ENCODE data around the gene WDFY4.

Gene WDFY4

DNA sequence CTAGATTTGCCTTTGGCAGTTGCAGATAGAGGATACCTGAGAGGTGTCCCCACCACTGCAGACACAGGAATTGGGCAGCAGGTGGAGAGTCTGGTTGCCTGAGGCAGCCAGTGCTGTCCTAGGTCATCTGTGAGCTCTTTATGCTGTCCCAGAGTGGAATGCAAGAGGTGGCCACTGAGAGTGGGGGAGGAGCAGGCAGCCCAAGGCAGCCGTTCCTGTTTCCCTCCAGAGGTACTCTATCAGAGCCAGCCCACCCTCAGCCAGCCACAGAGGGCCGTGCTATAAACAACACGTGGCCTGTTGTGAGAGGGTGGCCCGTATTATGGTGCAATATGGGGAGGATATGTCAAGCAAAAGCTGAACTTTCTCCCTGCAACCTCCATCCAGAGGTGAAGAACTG, 246.5 kb downstream of the WDFY4 start:
- no peak for DNase-seq

DNA sequence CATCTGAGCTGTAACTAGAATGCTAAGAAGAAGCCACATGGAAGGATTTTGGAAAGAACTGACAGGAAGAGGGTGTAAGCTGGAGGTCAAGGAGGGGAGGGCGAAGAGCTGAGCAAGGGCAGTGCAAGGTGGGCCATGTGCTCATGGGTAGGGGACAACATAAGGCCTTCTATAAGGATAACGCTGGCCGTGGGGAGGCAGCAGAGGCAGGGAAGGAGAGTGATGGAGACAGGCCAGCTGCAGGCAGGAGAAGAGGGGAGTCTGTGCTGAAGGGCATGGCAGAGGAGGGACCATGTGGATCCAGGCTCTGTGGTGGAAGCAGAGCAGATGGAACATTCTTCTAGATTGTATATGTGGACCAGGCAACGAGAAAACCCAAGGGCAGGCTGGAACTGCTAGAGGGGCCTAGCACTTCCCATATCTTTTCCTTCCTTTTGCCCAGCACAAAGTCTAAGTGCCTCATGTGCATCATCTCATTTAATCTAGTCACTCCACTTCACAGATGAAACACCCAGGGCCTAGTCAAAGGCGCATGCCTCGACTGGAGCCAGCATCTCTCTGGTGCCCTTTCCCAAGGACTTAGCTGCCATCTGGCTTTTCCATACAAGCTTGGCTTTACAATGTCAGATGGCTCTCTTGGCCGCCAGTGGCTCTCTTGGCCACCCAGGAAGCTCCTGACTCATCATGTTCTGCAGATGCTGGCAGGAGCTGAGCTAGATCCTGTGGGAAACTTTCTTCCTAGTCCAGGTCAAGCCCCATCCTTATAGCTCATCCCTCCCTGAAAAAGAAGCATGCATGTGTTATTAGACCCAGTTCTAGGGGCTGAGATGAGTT, 248.4 kb downstream of the WDFY4 start:
- DNase-seq = no peak

DNA sequence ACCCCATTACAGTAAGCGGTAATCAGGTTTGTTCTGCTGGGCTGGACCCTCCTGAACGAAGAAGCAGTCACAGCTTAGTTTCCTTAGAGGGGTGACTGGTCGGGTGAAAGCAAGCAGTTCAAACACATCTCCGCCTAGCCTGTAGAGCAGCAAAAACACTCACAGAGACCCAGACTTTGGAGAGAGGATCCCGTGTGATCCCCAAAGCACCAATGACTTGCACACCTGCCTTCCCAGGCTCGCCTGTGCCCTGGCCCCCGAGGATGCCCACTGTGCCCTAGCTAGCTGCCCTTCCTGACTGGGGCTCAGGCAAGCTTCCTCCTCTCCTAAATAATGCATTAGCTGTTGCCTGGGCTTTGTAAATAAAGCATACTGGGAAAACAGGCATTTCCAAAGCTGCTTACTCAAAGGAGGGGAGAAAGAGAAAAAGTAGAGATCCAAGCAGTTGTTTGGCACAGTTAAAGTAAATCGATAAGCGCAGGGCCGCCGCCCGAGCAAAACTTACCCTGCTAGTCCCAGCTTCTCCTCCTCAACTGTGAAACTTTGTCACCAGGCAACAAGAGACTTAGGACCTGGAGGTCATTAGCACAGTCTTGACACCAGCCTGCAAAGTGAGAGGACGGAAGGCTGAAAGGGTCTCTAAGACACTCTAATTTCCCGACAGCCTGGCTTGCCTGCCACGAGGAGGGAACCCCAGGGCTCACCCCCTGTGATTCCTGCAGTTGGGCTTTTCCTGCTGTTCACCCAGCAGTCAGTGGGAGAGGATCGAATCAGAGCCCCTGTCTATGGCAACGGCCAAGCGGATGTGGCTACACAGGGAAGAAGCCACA, 250.2 kb downstream of the WDFY4 start:
- DNase-seq = no peak

DNA sequence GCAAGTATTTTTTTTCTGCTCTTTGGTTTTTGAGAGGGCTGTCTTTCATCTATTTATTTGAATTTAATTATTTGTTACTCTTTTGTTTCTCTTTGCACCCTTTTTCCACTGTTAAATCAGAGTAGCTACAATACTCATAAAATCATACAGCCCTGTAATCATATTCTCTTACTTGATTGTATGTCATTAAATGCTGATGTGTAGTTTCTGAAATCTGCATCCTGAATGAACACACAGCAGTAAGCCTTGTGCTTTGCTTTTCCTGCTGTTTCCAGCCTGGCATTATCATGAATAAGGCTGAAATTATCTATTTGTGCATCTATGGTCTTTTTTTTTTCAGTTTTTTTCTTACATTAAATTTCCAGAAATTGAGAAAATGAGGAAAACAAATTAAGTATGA, 250.9 kb downstream of the WDFY4 start:
- DNase-seq = no peak

DNA sequence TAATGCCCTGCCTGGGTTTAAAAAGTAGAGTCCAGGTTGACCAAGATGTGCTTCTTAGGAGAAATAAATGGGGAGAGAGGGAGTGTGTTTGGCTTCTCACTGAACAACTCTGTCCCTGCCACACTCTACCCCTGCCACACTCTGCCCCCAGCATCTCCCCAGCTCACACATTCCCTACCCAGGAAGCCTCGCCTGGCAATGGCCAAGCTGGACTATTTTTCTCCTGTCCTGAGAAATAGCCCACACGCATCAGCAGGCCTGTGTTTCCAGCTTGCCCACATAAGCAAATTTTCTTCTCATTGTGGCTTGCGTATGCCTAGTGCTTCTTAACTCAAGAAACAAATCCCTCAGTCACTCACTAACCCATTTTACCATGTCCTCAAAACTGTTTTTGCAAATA, 253.1 kb downstream of the WDFY4 start:
- DNase-seq = no peak

DNA sequence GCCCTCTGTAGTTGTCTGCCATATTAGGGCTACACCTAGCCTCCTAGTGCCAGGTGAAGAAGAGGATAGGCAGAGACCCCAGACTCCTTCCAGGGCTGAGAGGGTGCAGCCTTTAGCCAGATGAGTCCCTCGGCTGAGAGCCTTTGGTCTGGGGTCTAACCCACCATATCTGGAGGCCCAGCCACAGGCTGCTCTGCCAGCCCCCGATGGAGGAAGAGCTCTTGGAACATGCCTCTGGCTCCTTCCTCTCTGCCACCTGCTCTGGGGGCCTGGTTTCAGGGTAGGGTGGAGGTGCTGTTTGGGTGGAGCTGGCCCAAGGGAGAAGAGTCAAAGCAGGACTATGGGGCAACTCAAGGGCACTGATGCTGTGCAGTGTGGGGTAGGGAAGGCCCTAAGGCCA, 253.6 kb downstream of the WDFY4 start:
- no peak for DNase-seq

DNA sequence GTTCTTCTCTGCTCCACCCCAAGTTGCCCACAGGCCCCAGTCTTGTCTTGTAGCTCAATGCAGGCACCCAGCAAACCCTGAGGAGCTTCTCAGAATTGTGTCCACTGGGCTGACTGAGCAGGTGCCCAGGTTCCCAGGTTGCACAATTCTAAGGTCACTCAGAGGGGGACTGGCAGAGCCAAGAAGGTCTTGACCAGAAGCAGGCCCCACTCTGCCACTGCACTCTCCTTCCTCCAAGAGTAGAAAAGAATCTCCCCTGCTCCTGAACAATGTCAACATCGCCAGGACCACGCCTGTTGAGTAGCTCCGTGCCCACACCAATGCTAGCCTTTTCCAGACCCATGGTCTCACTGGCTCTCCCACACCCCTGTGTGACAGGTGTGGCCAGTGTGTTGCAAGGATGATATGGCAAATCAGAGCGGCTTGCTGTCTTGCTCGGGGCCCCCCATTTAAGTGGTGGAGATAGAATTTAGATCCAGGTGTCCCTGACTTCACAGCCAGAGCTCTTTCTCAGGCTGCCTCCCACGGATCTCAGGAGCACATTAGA, 254.4 kb downstream of the WDFY4 start:
- DNase-seq = no peak

DNA sequence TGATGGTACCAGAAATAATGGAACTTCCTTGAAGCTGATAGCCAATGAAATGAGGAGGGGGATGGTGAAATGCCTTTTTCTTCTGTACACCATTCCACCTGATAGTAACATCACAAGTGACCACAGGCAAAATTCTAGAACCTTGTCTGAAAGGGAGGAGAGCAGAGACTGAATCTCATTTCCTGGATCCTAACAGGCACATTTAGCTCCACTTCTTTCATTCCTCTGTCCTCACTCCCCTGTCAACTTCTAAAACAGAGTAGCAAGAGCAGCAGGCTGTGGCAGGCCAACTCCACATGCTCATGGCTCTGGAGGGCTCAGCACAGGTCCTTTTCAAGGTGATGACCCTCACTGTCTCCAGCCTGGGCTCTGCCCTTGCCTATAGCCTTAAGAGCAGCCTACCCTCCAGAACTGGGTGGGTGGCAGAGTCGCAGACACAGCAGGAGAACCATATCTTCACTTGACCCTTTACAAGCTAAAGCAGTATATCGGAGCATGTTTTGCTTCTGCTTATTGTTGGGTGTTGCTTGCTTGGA, 255.2 kb downstream of the WDFY4 start, which contains the start of gene LRRC18:
TSS of gene LRRC18 (minus strand) at position 51 of the 536 bp plus-strand sequence. CDS start 25,685 bp downstream, outside the sequence.
- no peak for DNase-seq

DNA sequence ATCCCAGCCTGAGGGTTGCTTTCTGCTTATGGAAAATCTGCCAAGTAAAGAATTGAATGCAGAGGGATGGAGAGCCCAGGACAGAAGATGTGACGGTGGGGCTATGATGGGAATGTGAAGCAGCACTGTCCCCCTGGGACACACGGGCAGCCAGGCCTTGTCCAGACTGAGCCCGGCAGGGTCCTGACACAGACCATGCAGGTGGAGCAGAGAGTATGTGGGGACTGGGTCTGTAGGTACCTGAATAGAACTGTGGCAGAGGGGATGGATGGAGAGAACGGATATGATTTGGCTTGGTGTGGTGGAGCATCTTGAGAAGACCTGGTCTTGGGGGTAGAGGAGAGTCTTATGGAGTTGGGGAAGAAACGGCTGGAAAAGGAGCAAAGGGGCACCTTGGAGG, 255.7 kb downstream of the WDFY4 start:
- no peak for DNase-seq

DNA sequence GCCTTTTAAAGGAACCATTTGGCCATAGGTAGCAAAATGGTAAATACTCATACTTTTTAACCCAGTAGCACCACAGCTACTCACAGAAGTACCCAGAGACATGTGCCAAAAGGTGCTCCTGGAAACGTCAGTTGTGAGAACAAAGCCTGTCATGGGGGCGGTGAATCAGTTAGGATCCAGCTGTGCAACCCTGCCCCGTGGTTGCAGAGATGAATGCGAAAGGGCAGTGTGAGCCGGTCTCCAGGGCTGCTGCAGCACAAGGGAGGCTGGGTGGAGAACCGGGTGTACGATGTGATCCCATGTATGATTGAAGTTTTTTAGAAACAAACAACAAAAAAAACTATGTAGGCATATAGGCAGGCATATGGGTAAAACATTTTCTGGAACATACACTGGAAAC, 256.3 kb downstream of the WDFY4 start:
- DNase-seq = no peak

DNA sequence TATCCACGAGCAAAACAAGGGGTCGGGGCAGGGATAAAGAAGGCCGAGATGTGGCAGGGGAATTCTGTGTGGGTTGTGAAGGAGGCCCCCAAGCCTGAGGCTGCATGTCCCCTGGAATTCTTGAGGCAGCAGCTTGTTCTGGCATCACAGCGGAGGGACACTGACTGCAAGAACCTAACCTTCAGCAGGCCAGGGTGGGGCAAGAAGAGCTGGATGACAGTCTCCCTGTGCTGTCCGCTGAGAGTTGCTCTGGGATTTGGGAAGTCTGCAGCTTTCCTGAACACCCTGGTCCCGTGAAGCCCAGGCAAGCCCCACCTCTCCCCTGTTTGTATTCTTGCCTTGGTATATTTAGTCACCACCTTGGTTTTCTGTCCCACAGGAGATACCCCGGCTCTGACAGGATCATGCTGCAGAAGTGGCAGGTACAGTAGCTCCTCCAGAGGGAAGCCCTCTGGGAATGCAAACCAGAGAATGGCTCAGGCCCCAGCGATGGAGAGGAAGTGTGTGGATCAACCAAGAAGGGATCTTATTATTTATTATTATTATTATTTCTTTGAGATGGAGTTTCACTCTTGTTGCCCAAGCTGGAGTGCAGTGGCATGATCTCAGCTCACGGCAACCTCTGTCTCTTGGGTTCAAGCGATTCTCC, 256.9 kb downstream of the WDFY4 start:
- no peak for DNase-seq

DNA sequence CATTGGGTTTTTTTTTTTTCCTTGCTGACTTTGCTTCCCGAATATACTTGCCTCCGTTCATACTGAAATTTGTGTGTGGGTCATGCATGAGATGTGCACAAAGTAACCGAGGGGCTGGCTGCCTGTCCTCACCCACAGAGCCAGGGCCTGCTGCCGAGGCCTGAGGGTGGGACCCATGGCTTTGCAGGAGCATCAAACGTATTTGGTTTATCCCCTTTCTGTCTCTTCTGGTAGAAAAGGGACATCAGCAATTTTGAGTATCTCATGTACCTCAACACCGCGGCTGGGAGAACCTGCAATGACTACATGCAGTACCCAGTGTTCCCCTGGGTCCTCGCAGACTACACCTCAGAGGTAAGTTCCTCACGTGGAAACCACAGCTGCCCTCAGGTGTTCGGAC, 258.4 kb downstream of the WDFY4 start:
- no peak for DNase-seq

DNA sequence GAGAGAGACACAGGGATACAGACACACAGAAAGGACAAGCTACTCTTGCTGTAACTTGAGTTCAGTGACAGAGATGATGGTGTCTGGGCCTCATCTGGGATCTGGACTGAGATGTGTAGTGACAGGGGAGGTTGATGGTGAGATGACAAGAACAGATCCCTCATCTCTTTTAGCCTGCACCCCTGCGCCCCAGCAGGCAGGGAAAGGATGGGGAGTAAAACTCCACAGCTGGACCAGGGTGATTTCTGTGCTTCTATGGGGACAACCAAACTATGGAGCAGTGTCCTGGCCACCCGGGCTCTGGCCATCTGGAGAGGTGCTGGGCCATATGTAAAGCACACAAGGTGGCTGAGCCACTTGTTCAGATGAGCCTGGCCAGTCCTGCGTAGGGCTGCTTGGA, 259.5 kb downstream of the WDFY4 start:
- DNase-seq = no peak

DNA sequence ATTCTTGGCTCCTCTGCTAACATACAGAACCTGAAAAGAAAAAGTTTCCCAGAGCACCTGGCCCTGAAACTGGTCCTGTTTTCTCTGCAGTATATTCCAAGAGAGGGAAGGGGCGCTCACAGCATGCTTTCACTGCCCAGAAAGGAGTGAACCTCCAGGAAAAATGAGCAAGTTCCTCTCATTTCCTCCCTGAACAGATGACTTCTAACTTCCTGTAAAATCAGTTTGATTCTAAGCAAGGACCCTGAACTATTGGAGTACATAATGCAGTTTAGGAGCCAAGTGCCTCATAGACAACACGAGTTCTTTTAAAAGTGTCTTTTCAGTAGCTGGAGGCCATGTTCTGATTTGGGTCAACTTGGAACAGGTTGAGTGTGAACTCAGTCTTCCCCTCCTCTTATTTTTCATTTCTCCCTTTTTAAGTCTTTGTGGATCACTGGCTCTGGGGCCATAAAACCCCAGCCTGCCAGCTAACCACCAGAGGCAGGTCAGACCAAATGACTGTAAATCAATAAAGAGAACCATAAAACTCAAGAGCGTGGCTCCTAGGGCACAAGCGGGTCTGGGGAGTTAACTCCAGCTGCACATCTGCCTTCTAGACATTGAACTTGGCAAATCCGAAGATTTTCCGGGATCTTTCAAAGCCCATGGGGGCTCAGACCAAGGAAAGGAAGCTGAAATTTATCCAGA, 260.9 kb downstream of the WDFY4 start:
- DNase-seq = no peak

DNA sequence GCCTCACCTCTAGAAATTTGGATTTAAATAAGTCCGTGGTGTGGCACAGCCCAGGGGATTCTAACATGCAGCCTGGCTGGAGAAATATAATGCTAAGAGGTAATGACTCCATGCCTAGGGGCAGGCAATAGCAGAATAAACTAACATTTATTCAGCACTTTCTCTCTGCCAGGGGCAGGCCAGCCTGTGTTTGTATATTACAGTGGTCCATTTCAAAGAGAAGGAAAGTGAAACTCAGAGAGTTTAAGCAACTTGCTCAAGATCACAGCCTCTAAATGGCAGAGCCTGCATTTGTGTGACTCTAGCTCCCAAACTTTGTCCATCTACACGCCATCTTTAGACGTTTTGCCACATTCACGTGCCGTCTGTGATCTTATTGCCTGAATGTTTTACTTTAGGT, 261.7 kb downstream of the WDFY4 start:
- DNase-seq = no peak

DNA sequence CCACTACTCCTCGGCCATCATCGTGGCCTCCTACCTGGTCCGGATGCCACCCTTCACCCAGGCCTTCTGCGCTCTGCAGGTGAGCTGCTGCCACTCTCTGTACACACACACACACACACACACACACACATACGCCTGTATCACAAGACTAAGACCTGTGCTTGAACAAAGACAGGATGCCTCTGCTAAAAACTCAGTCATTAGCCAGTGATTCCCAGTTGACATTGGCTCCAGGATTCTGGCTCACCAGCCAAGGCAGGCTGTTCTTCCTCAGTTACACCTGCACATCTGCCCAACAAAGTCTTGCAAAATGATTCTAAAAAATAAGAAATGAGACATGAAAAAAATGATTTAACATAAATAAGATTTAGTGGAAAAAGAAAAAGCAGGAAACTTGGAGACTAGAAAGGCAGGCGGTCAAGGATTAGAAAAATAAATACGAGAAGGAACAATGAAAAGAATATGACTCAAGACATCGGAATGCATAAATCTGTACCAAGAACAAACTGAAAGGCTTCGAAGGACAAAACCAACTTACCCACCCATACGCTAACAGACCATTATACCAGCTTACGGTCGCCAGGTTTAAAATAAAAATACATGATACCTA, 262.3 kb downstream of the WDFY4 start:
- no peak for DNase-seq

DNA sequence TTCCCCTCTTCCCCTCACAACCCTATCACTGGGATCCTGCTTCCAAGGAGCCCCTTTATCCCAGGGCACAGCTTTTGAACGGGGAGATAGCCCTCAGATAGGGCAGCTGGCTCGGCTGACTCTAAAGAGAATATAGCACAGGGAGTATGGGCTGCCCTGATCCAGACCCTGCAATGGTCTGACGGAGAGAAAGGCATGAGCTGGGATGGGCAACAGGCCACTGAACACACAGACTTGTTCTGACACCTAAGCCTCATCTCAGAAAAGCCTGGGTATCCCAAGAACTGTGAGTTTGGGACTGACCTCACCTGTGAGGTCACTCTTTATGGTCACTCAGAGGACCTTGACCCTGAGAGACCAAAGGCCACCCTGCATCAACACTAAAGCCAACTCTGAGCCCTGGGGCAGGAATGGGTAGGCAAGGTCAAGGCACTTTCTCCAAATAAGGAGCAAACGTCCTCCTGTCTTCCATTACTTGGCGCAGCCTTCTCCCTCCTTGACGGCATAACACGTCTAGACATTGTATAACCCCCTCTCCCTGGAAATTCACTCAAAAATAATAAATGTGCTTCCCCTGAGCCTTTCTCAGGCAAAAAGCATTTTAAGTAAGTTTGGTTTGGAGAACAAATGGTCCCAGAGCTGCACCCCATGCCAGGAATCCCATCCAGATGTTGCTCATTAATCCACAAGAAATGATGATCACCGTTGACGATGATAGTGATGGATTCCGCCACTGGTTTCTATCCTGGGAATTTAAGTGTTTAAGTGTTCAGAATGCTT, 263.2 kb downstream of the WDFY4 start:
- no peak for DNase-seq

DNA sequence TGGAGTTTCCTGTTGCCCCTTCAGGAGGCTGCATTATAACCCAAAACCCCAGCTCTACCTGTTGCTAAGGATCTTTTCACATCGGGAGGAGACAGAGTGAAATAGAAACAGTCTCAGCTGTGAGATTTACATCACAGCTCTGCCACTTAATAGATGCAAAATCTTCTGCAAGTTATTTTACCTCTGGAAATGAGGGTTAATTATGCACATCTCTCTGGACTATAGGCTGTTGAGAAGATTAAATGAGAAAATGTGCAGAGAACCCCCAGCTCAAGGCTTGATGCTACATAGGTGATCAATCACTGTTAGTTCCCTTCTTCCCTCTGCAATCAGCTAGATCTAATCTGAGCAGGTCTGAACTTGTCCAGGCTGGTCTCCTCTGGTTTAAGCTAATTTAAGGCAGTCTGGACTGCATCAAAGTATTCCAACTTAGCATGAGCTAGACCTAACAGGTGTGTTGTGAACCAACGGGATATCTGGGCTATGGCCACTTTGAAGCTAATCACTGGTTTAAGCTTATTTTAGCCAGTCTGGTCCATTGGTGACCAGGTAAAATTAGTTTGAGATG, 263.9 kb downstream of the WDFY4 start:
- no peak for DNase-seq

DNA sequence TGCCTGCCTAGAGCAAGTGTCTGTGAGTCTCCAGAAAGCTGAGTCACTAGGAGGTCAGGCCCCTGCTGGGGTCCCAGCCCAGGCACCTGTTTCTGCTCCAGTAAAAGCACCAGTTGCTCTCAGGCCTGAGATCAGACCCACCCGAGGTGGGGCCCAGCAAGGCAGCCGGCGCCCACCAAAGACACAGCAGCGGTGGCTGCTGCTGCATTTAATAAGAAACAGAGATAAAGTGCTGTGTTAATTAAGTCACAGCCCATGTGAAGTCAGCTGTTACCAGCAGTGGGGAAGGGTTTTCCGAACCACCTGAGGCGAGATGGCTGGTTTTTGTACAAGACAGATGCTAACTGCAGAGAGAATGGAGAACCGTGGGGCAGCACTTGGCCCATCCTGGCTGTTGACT, 267.0 kb downstream of the WDFY4 start:
- no peak for DNase-seq

DNA sequence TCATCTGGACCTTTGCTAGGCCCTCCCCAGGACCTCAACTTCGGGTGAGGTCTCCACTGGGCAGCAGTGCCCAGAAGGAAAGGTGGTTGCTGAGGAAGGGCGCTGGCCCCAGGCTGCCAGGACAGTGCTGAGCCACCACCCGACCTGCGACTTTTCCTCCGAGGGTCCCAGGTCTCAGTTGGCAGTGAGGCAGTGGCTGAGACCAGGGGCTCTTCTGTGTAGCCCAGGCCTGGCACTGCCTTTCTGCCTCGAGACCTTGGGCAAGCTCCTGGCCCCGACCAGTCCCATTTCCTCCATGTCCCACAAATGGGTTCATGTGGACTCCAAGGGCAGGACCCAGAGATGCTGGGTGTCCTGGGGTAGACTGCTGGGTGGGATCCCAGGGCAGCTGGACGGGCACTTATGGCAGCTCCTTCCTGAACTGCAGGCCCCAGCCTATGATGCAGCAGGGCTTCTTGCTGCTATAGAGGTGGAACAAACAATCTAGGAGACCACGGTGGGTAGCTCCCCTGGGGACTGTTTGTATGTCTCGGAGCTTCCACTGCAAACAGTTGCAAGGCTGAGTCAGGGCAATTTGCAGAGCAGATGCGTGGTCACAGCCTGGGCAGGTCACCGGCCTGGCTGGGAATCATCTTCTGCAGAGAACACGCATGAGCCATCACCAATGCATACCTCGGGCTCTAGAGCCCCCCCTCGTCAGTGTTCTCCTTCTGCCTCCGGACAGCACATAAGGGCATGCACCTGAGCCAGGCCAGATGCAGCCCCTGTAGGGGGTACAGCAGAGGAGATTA, 272.9 kb downstream of the WDFY4 start:
- DNase-seq = no peak
